Caki2 (cell line): ENCODE measurements around the gene IQGAP2. TPM values are rescaled to one million over a fixed set of nuclear protein-coding genes. Genes with fewer than 3 reads are reported as not detected.
A peak's percentile ranks its signal among the peaks of the same experiment; 100 is the strongest.
"Not testable (repeated sequence)": the region's sequence is repeated elsewhere in the genome, so short reads cannot be mapped to it uniquely, and the experiment has no call there.

Source experiments
- DNase-seq: peaks from one replicate; pipeline ENCODE4 v3.0.0-alpha.2; 2015; ENCODE audit warnings: low read depth
- in situ Hi-C: cut with HindIII; loops from 2 replicates; pipeline ENCODE4 v1.10.0; 2016; ENCODE audit warnings: low sequenced_read_pairs, low pct_unique_long_range_greater_than_20kb, mixed read lengths
- total RNA-seq: library from RNA; depleted of rRNA; stranded (reverse); fragments of >200 nt; shearing (Covaris generic); gene quantifications from 2 replicates; pipeline ENCODE4 v1.2.3, GENCODE V29; 2014; ENCODE audit warnings: low replicate concordance

The IQGAP2 gene
- total RNA-seq, 1 experiment from 2014 or later: 0.20 TPM

GRCh38 chr5:76720988-76721569 is 318.0 kb downstream of the IQGAP2 start:
- no peak for DNase-seq
- in situ Hi-C loops: no loop called here

- in situ Hi-C loops: no loop called here
- DNase-seq: no peak
Observed at GRCh38 chr5:76723266-76723665, 320.2 kb downstream of the IQGAP2 start.

- no peak for DNase-seq
Observed at GRCh38 chr5:76723906-76724305, 320.8 kb downstream of the IQGAP2 start.

GRCh38 chr5:76724871-76725270 is 321.8 kb downstream of the IQGAP2 start:
- DNase-seq: peak; percentile 17
- in situ Hi-C loops: no loop called here

More at GRCh38 chr5:76723906-76724305, 320.8 kb downstream of the IQGAP2 start:
- in situ Hi-C loops: no loop called here

- in situ Hi-C loops: no loop called here
- DNase-seq: no peak
Observed at GRCh38 chr5:76728965-76729364, 325.9 kb downstream of the IQGAP2 start.

- in situ Hi-C loops: no loop called here
- DNase-seq: no peak
Observed at GRCh38 chr5:76729373-76730290, 326.5 kb downstream of the IQGAP2 start.

- DNase-seq: no peak
Observed at GRCh38 chr5:76732405-76733048, 329.4 kb downstream of the IQGAP2 start.

GRCh38 chr5:76733049-76733417 is 329.9 kb downstream of the IQGAP2 start:
- no peak for DNase-seq
- in situ Hi-C loops: no loop called here

More at GRCh38 chr5:76732405-76733048, 329.4 kb downstream of the IQGAP2 start:
- in situ Hi-C loops: no loop called here

- no peak for DNase-seq
- in situ Hi-C loops: no loop called here
Observed at GRCh38 chr5:76735762-76736545, 332.9 kb downstream of the IQGAP2 start.

- no peak for DNase-seq
- in situ Hi-C loops: no loop called here
Observed at GRCh38 chr5:76736679-76737556, 333.8 kb downstream of the IQGAP2 start.

- in situ Hi-C loops: no loop called here
Observed at GRCh38 chr5:76737846-76738245, 334.8 kb downstream of the IQGAP2 start.

GRCh38 chr5:76741506-76741905 is 338.4 kb downstream of the IQGAP2 start:
- DNase-seq, in situ Hi-C loops: not testable (repeated sequence)

More at GRCh38 chr5:76737846-76738245, 334.8 kb downstream of the IQGAP2 start:
- DNase-seq: no peak

- DNase-seq: no peak
Observed at GRCh38 chr5:76742583-76742982, 339.5 kb downstream of the IQGAP2 start.

GRCh38 chr5:76744632-76745031 is 341.5 kb downstream of the IQGAP2 start:
- no peak for DNase-seq
- in situ Hi-C loops: no loop called here

More at GRCh38 chr5:76742583-76742982, 339.5 kb downstream of the IQGAP2 start:
- in situ Hi-C loops: no loop called here

- no peak for DNase-seq
- in situ Hi-C loops: no loop called here
Observed at GRCh38 chr5:76745670-76746069, 342.6 kb downstream of the IQGAP2 start.

- in situ Hi-C loops: no loop called here
- DNase-seq: no peak
Observed at GRCh38 chr5:76746677-76747076, 343.6 kb downstream of the IQGAP2 start.

GRCh38 chr5:76747706-76748105 is 344.6 kb downstream of the IQGAP2 start:
- no peak for DNase-seq
- in situ Hi-C loops: no loop called here
